Measurements from ENCODE around the gene LSM14A.

DNA sequence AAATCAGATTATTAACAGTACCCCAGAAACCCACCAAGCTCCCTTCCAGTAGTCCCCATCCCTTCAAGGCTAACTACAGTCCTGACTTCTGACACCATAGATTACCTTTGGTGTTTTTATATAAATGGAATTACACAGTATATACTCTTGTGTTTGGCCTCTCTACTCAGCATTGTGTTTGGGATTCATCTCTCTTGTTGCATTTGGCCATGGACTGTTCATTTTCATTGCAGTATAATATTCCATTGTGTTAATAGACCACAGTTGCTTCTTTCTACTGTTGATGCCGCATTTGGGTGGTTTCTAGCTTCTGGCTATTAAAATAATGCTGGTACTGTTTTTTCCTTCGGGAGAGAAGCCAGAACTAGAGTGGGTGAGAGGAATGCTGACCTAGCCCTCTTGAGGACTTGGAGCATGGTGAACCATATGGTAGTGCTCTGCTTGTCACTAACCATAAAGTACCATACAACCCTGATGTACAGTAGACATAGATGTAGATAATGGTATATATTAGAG, 63.2 kb downstream of the LSM14A start:
- TF ChIP-seq, protein P1, sequence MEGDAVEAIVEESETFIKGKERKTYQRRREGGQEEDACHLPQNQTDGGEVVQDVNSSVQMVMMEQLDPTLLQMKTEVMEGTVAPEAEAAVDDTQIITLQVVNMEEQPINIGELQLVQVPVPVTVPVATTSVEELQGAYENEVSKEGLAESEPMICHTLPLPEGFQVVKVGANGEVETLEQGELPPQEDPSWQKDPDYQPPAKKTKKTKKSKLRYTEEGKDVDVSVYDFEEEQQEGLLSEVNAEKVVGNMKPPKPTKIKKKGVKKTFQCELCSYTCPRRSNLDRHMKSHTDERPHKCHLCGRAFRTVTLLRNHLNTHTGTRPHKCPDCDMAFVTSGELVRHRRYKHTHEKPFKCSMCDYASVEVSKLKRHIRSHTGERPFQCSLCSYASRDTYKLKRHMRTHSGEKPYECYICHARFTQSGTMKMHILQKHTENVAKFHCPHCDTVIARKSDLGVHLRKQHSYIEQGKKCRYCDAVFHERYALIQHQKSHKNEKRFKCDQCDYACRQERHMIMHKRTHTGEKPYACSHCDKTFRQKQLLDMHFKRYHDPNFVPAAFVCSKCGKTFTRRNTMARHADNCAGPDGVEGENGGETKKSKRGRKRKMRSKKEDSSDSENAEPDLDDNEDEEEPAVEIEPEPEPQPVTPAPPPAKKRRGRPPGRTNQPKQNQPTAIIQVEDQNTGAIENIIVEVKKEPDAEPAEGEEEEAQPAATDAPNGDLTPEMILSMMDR (IDR thresholded peaks at IDR 0.05) = no peak
- TF ChIP-seq POLR2A (IDR thresholded peaks at IDR 0.05) = no peak

All from lower leg skin (tissue), 3 donors.